PC-3 (cell line): Measurements from ENCODE around the gene CLIP1. TPM values are rescaled to one million over a fixed set of nuclear protein-coding genes. Genes with fewer than 3 reads are reported as not detected.

Experiments used
- ATAC-seq: fragments of 200-7000 bp; cut with Tn5 transposase; 2 replicates; pipeline ENCODE4 v1.9.1; 2020; ENCODE audit warnings: mild to moderate bottlenecking, moderate library complexity
- BruUV-seq: library from RNA; stranded (reverse); fragments of 400-500 nt; replicated peaks from 2 replicates; lab custom pipeline; 2021; lab: Mats Ljungman, UMichigan
- CTCF ChIA-PET: fragments of 300-600 bp; sonication (Branson Sonifier 250); formaldehyde crosslinking; loops from one replicate; lab custom pipeline; 2022; ENCODE audit warnings: antibody characterized with exemption; lab: Charles Lee
- POLR2A ChIA-PET: fragments of 300-600 bp; sonication (Branson Sonifier 250); formaldehyde crosslinking; loops from one replicate; lab custom pipeline; 2022; ENCODE audit warnings: antibody characterized with exemption; ENCODE audit not compliant: unreplicated experiment; lab: Charles Lee
- DNase-seq: peaks from one replicate; pipeline ENCODE4 v3.0.0-alpha.2; 2015
- H2AFZ ChIP-seq: fragments of 300-600 bp; sonication (generic); 2 replicates; pipeline ENCODE4 v1.6.0; 2016; ENCODE audit warnings: antibody characterized with exemption, low read length
- H3F3A ChIP-seq: fragments of 300-600 bp; sonication (generic); one replicate; pipeline ENCODE4 v1.6.0; 2017; ENCODE audit warnings: antibody characterized with exemption, low read length, control low read depth, mild to moderate bottlenecking; ENCODE audit not compliant: unreplicated experiment
- H3K27ac ChIP-seq: fragments of 300-600 bp; sonication (generic); 2 replicates; pipeline ENCODE4 v1.5.1; 2016; ENCODE audit warnings: mild to moderate bottlenecking, low read length
- H3K27me3 ChIP-seq: fragments of 300-600 bp; sonication (generic); 2 replicates; pipeline ENCODE4 v1.6.1; 2016; ENCODE audit warnings: low read length, mixed read lengths
- H3K36me3 ChIP-seq: fragments of 300-600 bp; sonication (generic); 2 replicates; pipeline ENCODE4 v1.6.1; 2016; ENCODE audit warnings: low read depth, mixed run types, low read length, mixed read lengths
- H3K4me1 ChIP-seq: fragments of 300-600 bp; sonication (generic); 2 replicates; pipeline ENCODE4 v1.5.1; 2016; ENCODE audit warnings: low read length; ENCODE audit not compliant: insufficient read depth
- H3K4me2 ChIP-seq: fragments of 300-600 bp; sonication (generic); 2 replicates; pipeline ENCODE4 v1.6.0; 2016; ENCODE audit warnings: low read length
- H3K4me3 ChIP-seq: fragments of 300-600 bp; sonication (generic); 2 replicates; pipeline ENCODE4 v1.5.1; 2016; ENCODE audit warnings: mild to moderate bottlenecking, low read length, mixed read lengths
- H3K79me2 ChIP-seq: fragments of 300-600 bp; sonication (generic); 2 replicates; pipeline ENCODE4 v1.6.1; 2017; ENCODE audit warnings: low read length, mixed read lengths
- H3K9ac ChIP-seq: fragments of 300-600 bp; sonication (generic); 2 replicates; pipeline ENCODE4 v1.6.0; 2016; ENCODE audit warnings: mild to moderate bottlenecking, low read length
- H3K9me2 ChIP-seq: fragments of 300-600 bp; sonication (generic); replicated peaks from 2 replicates; pipeline ENCODE4 v1.6.1; 2016; ENCODE audit warnings: mixed run types, low read length, mixed read lengths
- H3K9me3 ChIP-seq: fragments of 300-600 bp; sonication (generic); 2 replicates; pipeline ENCODE4 v1.6.1; 2016; ENCODE audit warnings: low read length, mixed read lengths
- H4K20me1 ChIP-seq: fragments of 300-600 bp; sonication (generic); 2 replicates; pipeline ENCODE4 v1.6.1; 2016; ENCODE audit warnings: low read length, mixed read lengths
- CTCF ChIP-seq: fragments of 300-600 bp; sonication (generic); conservative IDR thresholded peaks from 2 replicates; pipeline ENCODE4 v1.5.1; 2017; ENCODE audit warnings: antibody characterized with exemption, low read depth, mild to moderate bottlenecking, low read length
- EZH2 ChIP-seq: fragments of 300-600 bp; sonication (generic); IDR thresholded peaks from one replicate; pipeline ENCODE4 v1.6.1; 2017; ENCODE audit warnings: antibody characterized with exemption, mild to moderate bottlenecking, low read length; ENCODE audit not compliant: unreplicated experiment
- EZH2phosphoT487 ChIP-seq: fragments of 300-600 bp; sonication (generic); IDR thresholded peaks from 2 replicates; pipeline ENCODE4 v1.6.1; 2018; ENCODE audit warnings: mild to moderate bottlenecking, antibody characterized with exemption, low read length, borderline replicate concordance
- intact Hi-C: fragments of 100-400 bp; cut with micrococcal nuclease; formaldehyde crosslinking; loops from 2 replicates; pipeline ENCODE4 v1.9.0; 2023
- total RNA-seq: library from RNA; depleted of rRNA; stranded (reverse); fragments of >200 nt; gene quantifications from 2 replicates; pipeline ENCODE4 v1.2.3, GENCODE V29; 2014; rRNA removed

Gene CLIP1
- total RNA-seq, 1 experiment from 2014 or later: 46.4 TPM

DNA sequence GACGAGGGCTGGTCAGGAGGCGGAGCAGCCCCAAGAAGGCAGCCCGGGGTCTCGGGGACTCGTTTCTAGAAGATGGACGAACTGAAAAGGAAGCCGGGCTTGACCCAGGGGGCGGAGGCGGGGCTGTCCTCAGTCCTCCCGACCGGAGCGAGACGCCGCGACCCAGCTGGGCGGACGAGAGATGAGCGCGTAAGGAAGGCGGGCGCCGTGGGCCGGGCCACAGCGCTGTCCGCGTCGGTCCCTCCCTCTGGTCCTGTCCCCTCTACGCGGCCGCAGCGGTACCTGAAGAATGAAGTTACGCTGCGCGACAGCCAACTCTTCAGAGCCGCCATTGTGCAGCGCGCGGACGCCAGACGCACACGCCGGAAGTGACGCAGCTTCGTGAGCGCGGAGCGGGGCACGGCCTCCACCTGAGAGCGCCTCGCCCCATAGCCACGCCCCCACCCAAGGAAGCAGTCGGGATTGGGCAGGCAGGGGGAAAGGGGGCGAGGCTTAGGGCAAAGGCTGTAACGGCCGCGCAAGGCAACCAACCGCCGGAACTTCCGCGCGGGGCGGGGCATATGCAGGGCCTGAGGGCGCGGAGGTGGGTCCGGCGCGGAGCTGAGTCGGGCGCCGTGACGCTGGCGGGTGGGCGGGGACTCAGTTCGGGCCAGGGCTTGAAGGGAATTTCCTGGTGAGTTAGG lies 196.6 kb downstream of the CLIP1 start, which contains the start of gene DIABLO:
DIABLO (minus strand) TSS at position 370 of the 683 bp plus-strand sequence; CDS start at position 332, 38 bp downstream.
- ATAC-seq (peak; percentile 93), DNase-seq (peak; percentile 99)
- Histone ChIP-seq H2AFZ (peak within 1 kb of the TSS; percentile 69), H3K79me2 (peaks cover 48% of the 10 kb centered on the region), H3K4me2 (peak within 1 kb of the TSS; percentile 87), H3K9me2 (no peaks in the 10 kb centered on the region), H4K20me1 (peaks cover 9% of the 10 kb centered on the region; the same call in 1 of the 2 replicates), H3K36me3 (peaks cover 25% of the 10 kb centered on the region), H3K27me3 (no peaks in the 10 kb centered on the region), H3K4me1 (peaks cover 18% of the 10 kb centered on the region), H3K27ac (peak within 1 kb of the TSS; percentile 82), H3K9ac (peak within 1 kb of the TSS; percentile 90), H3F3A (no peaks in the 10 kb centered on the region), H3K9me3 (no peaks in the 10 kb centered on the region), H3K4me3 (peak within 1 kb of the TSS; percentile 96)
- CTCF ChIA-PET: interaction anchor here (0.5 to 0.8 kb wide), 2 partner anchors 35 to 45 kb away, joined by 3 read pairs; no protein-coding TSS in a partner anchor
- TF ChIP-seq EZH2 (no peak), CTCF (no peak), EZH2phosphoT487 (no peak)
- intact Hi-C loops: loop anchor here (1.0 to 5.0 kb wide), 2 partner anchors 41 to 301 kb away; partner anchors contain the start of genes KNTC1 and VPS33A
- BruUV-seq: TSS peak; percentile 34
- POLR2A ChIA-PET: interaction anchor here (0.5 to 0.6 kb wide), 3 partner anchors 79 to 824 kb away, joined by 3 to 11 read pairs (median 4); no protein-coding TSS in a partner anchor

Other genes starting within 250 kb of the CLIP1 start
- not detected in 2 replicates for gene IL31, start 248.4 kb downstream of the CLIP1 start, total RNA-seq
- gene LRRC43, start 239.5 kb downstream of the CLIP1 start, total RNA-seq: 0.66 TPM in 1 of 2 replicates, not detected in the other
- 4.0 and 4.8 TPM in 2 replicates for gene B3GNT4, start 219.0 kb downstream of the CLIP1 start, total RNA-seq
- 97.6 and 112 TPM in 2 replicates for gene DIABLO, start 196.6 kb downstream of the CLIP1 start, total RNA-seq
- gene VPS33A, start 156.2 kb downstream of the CLIP1 start, total RNA-seq: 22.2 and 40.8 TPM in 2 replicates
- 14.4 and 15.0 TPM in 2 replicates for gene ZCCHC8, start 78.3 kb upstream of the CLIP1 start, total RNA-seq
- gene RSRC2, start 104.3 kb upstream of the CLIP1 start, total RNA-seq: 87.3 and 105 TPM in 2 replicates
- gene KNTC1, start 104.6 kb upstream of the CLIP1 start, total RNA-seq: 80.3 and 84.8 TPM in 2 replicates